NB4 (cell line): Measurements from ENCODE around the gene IKZF5.

Source experiments
- MYC ChIP-seq: IDR thresholded peaks from 2 replicates; pipeline ENCODE4 v1.6.1; 2011; ENCODE audit warnings: low read depth, low read length
- POLR2A ChIP-seq: IDR thresholded peaks from 2 replicates; pipeline ENCODE4 v1.6.1; 2011; ENCODE audit warnings: mild to moderate bottlenecking; ENCODE audit not compliant: insufficient read length; ENCODE audit errors: extremely low read depth
- TF ChIP-seq, protein P1 (sequence below): IDR thresholded peaks from one replicate; pipeline ENCODE4 v1.5.1; 2012; ENCODE audit warnings: low read depth, low read length

DNA sequence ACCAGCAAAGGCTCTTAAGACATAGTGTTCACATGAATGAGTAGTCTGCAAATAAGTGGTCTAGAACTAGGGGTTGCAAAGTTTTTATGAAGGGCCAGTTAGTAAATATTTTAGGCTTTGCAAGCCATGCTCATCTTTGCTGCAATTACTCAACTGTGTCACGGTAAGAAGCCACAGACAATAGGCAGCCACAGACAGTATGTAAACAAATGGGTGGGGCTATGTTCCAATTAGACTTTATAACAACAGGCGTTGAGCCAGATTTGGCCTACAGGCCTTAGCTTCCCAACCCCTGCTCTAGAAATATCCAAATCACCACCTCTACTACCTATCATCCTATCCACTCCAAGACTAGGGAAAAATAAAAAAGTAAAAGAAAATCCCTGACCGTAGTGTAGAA is 9.2 kb downstream of the IKZF5 start:
- TF ChIP-seq, protein P1, sequence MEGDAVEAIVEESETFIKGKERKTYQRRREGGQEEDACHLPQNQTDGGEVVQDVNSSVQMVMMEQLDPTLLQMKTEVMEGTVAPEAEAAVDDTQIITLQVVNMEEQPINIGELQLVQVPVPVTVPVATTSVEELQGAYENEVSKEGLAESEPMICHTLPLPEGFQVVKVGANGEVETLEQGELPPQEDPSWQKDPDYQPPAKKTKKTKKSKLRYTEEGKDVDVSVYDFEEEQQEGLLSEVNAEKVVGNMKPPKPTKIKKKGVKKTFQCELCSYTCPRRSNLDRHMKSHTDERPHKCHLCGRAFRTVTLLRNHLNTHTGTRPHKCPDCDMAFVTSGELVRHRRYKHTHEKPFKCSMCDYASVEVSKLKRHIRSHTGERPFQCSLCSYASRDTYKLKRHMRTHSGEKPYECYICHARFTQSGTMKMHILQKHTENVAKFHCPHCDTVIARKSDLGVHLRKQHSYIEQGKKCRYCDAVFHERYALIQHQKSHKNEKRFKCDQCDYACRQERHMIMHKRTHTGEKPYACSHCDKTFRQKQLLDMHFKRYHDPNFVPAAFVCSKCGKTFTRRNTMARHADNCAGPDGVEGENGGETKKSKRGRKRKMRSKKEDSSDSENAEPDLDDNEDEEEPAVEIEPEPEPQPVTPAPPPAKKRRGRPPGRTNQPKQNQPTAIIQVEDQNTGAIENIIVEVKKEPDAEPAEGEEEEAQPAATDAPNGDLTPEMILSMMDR = no peak
- TF ChIP-seq POLR2A (no peak), MYC (no peak)
